HG03558 (cell line): Measurements from ENCODE around the gene TWIST2.

Source experiments
- ATAC-seq: cut with Tn5 transposase; IDR thresholded peaks from one replicate; pipeline ENCODE4 v1.9.1; 2021; ENCODE audit warnings: moderate number of reproducible peaks; ENCODE audit not compliant: unreplicated experiment; ENCODE audit errors: extremely low read depth

The TWIST2 gene

DNA sequence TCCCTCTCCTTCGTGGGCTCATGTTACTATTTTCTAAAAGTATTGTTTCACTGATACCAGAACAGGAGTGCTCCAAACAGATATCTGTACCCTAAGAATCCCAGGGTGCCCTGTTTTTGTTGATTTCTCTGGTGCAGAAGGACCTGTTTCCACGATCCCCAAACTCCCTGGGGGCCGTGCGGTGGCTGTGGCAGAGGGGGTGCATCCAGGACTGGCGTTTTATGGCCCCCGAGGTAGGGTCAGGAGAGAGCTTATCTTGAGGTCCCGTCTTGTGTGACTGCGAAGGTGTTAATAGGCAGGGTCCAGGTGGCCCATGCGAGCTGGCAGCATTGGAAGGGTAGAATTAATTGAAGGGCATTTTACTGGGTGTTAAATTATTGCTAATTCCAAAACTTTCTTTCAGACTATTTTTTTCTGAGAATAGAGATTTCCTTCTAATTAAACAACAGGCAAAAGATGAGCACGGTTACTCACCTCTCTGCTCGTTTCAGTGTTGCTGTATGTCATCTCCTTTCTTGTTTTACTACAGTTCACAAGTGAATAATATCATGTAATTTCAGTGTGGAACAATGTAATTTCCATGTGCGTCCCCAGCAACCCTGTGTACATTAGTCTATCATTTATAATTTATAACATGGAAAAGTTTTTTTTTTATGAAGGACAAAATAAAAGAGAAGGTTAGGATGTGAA, 8.2 kb downstream of the TWIST2 start:
- ATAC-seq, result no peak

DNA sequence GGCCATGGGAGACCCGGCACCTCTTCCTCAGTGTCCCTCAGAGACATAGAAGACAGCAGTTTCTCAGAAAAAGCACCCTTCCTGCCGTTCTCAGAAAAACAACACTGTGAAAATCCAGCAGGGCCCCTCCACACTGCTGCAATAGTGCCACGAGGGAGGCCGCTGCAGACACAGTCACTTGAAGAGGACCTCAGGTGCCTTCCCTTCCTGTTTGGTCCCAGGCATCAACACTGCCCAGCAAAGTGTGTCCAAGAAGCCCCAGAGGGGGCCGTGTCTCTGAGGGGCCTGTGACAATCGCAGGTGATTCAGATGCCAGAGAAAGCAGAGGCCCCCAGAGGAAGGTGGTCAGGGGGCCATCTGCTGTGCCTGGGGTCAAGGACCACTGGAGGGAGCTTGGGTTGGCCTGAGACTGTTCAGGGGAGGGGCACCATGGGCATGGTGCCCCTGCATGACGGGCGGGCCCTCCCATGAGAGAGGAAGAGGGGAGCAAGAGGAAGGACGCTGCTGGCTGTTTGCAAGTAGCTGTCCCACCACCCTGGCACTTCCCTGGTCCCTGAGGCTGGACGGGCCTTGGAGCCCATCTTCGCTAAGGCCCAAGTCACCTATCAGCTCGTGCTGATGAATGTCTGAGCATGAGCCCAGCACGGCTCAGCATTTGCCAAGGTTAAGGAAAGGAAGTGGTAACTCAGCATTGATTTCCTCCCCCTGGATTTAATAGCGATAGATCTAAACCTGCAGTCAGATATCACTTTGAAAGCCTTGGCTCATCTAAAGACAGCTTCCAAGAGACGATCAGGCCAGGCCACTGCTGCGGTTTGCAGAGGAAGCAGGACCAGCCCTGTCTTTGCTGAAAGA, 9.1 kb downstream of the TWIST2 start:
- ATAC-seq, result no peak

DNA sequence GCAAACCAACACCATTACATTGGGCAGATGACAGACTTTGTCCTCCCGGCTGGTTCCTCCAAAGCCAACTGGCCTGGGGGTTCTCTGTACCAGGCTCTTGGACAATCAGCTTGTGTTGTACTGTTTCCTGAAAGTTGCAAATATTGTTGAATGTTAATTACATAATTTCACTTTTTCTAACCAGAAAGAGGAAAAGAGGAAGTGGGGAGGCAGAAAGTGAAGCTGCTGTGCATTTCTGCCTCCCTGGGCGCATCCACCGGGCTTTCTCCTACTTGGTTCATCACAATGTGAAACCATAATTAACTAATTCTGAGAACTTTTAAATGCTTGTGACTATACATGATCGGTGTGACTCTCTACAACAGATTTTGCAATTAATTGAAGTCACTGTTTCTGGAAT, 10.1 kb downstream of the TWIST2 start:
- ATAC-seq, result no peak

DNA sequence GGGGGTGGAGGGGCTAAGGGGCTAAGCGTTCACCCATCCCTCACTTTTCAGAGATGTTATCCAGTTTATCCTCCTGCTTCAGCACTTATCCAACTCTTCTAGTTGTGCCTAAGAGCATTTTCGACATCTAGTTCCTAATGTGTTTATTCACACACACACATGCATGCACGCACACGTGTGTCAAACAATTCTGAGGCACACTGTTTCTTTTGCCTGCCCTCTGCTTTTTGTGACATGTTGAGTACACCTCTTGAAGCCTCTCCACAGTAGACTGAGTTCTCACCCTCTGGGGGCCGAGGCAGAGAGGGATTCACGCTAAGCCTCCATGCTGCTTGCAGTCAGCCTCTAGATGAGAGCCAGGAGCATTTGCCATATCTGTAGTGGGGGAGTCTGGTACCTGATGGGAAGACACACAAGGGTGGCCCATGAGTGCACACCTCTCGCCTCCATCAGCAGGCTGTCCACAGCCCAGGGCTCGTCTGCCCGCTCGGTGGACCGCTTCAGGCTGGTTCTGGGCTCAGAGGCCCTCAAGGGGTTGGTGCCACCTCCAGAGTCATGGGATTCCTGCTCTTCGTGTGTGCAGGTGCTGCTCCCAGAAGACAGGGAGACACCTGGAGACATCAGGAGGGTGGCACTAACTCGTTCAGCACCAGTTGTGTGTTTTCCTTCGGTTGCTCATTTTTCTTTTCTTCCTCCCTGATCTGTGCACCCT, 11.9 kb downstream of the TWIST2 start:
- no peak for ATAC-seq

DNA sequence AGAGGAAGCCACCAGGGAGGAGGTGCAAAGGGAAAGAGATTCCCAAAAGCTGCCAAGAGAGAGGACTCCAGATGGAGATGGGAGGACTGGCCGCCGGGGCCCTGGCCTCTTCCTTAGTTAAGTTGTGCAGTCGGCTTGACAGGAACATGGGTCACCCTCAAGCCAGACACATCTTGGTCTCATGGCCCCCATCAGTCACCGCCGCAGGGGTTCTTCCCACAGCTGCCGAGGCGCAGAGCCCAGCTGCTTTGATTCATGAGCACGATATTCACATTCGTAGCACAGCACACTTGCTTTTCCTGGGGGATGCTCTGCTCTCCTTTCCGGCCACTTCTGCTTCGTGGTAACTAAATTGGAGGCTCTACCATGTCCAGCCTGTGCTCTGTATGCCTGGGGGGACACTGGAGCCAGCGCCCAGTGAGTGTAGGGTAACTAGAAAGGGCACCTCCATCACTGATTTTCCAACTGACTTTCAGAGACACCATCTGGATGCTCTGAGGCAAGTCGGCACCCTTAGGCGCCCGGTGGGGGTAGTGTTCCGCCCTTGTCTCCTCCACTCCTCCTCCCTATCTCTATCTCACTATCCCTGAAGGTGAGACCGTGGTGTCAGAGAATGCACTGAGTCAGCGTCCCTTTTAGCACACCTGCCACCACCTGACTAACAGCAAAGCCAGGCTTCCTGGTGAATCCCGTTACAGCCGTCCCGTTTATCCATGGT, 13.3 kb downstream of the TWIST2 start:
- ATAC-seq, result no peak

DNA sequence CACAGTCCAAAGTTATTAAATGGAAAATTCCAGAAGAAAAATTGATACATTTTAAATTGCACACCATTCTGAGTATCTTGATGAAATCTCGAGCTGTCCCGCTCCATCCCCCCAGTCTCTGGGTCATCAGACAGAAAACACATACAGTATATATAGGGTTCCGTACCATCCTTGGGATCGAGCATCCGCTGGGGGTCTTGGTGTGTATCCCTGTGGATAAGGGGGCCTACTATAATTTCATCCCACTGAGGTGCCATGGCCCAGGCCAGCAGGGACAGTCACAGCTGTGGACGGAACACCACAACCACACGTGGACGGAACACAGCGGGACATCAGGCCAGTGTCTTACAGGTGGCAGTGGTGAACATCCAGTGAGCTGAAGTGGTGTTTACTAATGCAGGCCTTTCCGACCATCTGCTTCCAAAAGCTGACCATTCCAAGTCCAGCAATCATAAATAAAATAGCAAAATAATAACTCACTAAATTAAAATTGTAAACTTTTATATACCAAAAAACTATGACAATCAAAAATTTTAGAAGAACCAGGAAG, 14.0 kb downstream of the TWIST2 start:
- no peak for ATAC-seq

DNA sequence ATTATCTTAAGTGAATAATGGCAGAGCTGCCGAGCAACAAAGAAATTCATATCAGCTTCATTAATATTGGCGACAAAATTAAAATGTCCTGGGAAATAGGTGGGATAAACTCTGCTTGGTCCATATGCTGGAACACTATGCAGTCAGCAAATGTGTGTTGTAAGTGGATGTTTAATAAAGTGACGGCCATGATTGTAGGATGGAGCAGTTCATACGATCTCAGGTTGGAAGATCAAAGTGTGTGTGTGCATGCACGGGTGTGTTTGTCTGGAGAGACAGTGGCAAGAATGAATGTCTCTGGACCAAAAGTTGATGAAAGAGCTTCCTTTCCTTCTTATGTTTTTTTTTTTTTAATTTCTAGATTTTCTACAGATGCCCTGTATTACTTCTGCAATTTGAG, 14.8 kb downstream of the TWIST2 start:
- no peak for ATAC-seq

DNA sequence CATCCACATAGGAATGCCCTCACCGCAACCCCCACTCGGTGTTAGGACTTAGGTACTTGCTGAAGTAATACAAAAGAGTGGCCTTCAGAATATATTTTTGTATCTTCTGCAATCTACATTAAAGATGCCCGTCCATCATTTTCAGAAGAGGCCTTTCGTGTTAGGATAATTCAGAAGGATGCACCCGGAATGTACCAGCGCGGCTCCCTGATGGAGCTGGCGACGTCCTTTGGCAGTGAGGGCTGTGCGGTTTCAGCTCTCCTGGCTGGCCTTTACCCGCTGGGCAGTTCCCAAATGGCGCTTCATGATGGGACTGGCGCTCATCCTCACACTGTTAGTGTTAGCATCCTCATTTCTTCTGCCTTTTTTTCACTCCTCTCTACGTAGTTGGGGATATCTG, 15.3 kb downstream of the TWIST2 start:
- ATAC-seq, result no peak

DNA sequence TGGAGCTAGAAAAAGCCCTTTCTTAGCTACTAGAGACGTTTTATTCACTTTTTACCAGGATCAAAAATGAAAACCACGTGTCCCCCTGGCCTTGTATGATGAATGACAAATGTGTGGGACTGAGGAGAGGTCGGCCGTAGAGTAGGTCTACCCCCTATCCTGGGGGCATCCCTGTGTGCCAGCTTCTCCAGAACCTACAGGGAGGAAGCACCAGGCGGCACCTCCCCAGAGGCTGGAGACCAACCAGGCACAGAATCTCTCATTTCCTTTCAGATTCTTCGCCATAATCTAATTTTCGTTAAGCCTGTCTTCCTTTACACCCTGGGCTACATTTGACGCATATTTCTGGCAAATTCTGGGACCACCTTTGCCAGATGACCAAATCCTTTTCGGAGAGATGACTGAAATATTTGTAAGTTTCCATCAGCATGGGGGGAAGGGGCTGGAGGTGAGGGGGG, 15.9 kb downstream of the TWIST2 start:
- ATAC-seq, result no peak

DNA sequence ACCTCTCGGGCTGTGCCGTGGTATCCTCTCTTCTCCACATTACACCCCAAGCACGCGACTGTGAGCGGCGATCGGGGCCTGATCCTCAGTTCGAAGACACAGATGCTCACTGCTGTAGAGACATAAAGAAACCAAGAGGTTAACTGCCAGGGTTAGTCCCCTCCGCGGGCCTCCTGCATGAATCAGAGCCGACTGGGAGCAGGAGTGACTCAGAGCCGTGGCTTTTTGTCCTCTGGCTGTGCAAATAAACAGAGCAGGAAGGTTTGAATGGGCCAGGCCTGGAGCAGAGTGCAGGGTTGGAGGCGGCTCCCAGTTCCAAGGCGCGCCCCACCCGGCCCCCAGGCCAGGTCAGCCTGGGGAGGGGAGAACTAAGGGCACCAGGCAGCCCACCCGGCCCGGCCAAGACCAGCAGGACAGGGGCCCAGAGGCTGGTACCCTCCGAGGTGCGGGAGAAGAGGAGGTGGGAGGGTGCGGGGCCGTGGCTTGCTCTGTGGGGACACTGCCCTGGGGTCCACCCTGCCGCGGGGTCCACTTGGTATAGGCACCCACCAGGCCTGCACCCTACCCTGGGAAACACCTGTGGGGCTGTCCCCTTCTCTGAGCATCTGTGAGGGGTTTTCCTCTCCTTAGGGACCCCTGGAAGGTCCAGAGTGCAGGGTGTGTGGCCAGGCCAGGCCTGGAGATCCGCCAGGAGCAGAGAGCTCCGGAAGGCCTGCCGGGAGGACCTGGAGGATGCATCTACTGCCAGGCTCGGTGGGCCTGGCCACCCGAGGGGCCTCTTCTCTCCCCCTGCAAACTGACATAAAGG, 16.5 kb downstream of the TWIST2 start:
- no peak for ATAC-seq

DNA sequence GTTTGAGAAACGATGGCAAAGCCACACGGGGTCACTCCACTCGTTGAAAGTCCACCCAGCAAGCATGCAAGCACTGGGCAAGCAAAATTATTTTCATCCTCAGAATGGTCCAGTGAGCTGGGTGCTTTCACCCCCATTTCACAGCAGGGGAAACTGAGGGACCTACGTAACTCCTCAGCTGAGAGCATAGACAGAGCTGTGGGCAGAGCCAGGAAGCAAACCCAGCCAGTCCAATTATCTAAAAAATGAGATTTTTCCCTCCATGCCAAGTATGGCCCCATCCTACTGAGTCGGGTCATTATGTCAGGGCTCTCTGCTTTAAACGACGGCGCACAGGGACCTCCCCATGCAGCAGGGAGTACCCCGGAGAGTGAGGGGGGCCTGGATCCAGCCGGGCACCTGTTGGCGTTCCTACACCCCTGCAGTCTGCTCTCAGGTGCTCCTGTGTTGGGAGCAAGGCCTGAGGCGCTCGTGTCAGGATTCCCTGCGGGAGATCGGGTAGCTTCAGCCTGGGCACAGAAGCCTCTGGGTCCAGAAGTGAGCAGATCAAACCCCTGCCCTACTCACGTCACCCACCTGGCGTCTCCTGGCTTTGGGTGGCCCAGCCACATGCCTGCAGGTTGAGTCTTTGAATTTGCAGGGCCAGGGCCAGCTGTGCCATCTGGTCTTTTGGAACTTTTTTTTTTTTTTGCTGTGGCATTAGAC, 17.3 kb downstream of the TWIST2 start:
- ATAC-seq, result no peak

DNA sequence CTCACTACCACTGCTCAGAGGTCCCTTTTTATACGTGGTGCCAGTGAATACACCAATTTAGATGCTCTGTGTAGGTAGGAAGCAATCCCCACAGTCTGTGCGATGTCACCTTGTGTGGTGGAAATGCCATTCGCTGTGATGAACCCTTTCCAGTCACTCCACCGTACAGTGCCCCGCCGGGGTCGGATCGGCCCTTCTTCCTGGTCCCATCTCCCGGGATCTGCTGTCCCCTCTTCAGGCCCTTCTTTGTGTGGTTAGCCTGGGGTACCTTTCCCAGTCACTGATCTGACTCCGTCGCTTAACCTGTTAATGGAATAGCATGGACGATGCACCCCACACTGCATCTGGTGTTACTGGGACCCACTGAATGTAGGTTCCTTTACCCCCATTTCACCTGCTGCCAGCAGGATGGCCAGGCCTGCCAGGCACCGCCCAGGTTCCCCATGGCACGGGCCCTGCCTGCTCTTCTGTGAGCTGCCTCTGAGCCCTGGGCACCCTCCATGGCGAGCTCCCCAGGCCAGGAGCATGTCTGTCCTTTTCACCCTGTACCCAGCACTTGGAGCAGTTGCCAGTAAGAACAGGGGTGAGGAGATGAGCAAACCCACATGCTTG, 18.0 kb downstream of the TWIST2 start:
- ATAC-seq, result no peak

DNA sequence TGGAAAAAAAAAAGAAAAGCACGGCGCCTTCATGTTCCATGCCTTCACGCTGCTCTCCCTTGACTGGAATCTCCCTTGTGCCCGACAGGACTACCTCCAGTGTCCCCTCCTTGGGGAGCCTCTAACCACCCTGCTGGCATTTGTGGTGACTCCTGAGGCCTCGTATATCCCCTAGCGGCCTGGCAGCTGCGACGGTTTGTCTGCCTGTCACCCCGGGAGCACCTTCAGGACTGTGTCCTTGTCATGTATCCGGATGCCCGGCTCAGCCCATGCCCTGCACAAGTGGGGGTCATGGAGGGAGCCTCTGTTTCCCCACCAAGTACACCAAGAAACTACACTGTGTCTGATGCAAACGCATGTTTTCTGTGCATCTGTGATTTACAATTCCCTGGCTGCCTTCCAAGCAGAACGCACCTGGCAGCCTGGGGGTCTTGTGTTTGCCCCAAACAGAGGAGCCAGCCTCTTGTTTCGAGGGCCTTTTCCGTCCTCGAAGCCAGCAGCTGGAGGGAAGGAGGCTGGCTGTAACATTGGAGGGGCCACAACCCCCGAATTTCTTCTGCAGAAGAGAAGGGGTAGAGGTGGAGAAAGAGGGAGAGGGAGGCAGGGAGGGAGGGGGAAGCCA, 18.9 kb downstream of the TWIST2 start:
- no peak for ATAC-seq

DNA sequence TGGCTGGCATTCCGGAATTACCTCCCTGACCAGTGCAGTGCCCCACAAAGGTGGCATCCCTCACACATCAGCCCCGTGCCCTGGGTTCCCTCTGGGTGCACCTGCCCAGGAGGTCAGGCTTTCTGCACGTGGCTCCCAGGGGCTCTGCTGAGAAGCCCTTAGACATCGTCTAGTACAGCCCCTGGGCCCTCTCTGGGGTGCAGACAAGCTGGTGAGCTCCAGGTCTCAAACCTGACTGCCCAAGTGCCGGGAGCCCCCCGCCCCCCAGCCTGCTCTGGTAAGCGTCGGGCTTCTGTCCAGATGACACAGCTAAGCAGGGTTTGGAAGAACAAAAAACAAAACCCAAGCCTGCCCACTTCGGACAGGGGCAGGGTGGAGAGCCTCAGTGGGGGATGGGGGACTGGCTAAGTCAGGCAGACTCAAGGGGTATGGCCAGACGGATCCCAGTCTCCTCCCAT, 20.2 kb downstream of the TWIST2 start:
- no peak for ATAC-seq

DNA sequence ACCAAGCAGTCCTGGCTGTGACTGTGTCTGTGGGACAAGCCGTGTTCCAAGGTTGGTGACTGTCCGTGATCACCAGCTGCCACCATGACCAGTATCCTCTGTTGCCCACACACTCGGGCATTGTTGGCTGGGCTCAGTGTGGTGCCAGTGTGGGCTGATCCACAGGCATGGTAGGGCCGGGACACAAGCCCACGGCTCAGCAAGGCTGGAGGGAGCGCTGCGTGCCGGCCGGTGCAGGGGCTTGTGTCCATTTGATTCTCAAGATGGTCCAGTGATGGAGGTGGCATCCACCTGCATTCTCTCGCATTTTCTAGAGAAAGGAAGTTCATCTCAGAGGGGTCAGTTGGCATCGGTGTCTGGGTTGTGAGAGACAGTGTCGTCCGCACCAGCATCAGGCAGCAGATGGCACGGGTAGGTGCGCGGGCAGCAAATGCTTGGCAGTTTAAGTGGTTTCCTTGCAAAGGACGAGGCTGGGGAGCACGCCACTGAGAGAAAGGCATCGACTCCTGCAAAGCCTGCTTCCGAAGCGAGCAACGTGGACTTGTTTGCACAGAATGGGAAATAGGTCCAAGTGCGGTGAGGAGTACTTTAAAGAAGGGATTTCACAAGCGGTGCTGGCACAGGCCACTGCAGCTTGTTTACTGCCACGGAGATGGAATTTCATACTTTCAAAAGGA, 20.9 kb downstream of the TWIST2 start:
- ATAC-seq, result no peak

DNA sequence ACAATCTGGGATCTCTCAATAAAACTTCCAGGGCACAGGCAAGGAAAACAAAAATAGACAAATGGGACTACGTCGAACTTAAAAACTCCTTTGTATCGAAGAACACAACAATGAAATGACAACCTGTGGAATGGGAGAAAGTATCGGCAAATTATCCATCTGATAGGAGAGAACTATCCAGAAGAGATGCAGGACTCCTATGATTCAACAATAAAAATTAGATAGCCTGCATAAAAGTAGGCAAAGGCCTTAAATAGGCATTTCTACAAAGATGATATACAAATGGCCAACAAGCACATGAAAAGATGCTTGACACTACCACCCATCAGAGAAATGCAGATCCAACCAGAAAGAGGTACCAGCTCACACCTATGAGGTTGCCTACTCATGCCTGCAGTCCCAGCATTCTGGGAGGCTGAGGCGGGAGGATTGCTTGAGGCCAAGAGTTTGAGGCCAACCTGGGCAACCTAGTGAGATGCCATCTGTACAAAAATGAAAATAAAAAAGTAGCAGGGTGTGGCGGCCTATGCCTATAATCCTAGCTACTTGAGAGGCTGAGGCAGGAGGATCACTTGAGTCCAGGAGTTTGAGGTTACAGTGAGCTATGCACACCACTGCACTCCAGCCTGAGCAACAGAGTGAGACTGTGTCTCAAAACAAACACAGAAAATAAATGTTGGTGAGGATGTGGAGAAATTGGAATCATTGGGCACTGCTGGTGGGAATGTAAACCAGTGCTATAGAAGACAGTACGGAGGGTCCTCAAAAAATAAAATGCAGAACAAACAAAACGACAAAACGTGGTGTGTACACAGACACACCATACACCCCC, 21.6 kb downstream of the TWIST2 start:
- ATAC-seq, result no peak
